Activated CD4-positive, alpha-beta T cell treated with anti-CD3 and anti-CD28 coated beads, Interleukin-2, amount 50 U/mL, for 4 hours (primary cell): ENCODE results near the gene TNPO1.

Source experiments
- DNase-seq, 2 experiments: peaks; one replicate each; pipeline ENCODE4 v3.0.0-alpha.2; 2020

Gene TNPO1

DNA sequence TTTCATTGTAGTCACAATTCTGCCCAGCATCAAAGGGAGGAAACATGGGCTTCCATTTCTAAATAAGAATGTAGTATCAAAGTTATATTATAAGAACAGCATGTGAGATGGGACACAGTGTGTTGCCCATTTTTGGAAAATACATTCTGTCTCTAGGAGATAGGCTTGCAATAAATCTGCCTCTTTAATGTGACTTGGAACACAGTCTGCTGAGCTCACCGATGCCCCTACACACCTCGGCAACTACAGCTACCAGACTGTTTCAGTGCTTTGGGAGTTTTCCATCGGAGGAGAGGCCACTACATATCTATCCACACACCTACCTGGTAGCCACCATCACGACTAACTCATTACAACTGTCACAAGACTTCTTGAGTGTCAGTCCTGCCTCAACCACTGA, 120.4 kb downstream of the TNPO1 start:
- DNase-seq, result no peak

DNA sequence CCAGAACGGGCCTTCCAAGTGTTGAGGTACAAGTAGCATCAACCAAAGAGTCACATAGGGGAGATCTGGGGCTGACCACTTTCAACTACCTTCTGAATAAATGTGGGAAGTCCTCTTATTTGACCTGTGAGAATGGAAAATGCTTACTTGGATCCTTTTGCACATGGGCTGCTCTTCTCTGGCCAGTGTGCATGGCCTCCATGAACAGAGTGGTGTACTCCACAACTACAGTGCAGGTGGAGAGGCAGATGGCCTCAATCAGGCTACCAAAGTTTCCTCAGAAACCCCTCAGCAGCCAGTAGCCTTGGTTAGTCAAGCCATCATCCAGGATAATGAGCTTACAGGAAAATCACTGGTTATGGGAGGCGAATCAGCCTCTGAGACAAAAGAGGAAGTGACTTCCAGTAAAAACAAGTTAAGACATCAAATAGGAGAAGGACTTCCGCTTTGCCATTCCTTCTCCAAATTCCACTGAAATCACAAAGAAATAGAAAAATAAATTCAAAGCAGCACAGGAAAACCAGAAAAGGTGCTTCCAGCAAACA, 121.1 kb downstream of the TNPO1 start:
- DNase-seq, result no peak

DNA sequence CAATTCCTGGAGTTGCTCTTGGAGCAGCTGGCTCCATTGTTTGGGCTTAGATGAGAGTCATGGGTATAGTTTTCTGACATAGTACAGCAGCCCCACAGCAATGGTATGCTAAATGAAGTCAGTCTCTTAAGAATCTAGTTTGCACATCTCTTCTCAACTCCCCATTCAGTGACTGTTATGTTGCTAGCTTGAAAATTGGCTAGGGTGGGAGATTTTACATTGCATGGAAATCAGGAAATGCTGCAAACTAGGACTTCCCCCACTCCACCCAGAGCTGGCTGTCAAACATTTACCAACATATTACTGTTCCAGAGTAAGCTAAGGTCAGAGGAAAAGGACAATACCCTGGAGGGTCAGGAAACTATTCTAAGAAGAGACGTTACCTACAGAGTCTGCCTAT, 121.7 kb downstream of the TNPO1 start:
- no peak for DNase-seq

DNA sequence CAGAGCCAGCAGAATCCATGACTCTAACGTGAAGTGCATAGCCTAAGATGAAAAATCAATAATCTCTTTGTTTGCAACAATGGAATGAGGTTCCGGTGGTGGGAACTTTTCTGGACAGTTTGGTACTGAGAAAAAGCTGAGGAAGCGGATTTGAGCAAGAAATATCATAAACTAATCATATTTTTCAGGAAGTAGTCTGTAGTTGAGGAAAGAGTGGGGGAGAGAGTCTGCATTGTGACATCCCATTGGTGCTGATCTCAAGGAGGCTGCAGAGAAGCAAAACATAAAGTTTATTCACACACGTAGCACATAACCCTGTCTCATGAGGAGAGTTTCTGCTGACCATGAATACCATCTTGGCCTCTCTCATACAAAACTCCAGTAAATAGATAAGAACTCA, 123.6 kb downstream of the TNPO1 start:
- no peak for DNase-seq

DNA sequence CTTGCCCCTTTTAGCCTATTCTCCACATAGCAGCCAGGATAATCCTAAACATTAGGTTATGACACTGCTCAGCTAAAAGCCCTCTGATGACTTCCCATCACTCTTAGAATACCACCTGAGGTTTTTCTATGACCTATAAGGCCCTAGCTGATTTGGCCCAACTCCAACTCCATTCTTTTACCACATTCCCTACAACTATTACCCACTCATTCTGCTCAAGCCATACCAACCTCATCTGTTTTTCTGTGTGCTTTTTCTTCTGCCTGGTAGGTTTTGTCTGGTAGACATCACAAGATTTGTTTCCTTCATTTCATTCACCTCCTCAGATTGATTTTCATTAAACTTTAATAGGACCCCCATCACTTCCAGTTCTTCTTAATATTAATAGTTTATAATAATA, 126.8 kb downstream of the TNPO1 start:
- DNase-seq, result no peak

DNA sequence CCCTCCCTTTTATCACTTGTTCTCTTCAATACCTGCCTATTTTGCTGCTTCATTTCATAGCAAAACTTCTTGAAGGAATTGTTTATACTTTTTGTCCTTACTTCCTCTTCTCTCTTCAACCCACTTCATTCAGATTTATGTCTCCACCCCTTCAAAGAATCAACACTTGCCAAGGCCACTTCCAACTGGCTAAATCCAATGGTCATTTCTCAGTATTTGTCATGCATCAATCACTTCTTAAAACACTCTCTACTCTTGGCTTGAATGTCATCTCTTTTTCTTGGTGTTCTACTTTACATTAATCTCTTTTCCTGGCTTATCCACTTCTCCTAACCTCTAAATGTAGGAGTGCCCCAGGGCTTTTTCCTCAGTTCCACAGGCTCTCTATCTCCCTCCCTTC, 131.0 kb downstream of the TNPO1 start:
- DNase-seq, result no peak

DNA sequence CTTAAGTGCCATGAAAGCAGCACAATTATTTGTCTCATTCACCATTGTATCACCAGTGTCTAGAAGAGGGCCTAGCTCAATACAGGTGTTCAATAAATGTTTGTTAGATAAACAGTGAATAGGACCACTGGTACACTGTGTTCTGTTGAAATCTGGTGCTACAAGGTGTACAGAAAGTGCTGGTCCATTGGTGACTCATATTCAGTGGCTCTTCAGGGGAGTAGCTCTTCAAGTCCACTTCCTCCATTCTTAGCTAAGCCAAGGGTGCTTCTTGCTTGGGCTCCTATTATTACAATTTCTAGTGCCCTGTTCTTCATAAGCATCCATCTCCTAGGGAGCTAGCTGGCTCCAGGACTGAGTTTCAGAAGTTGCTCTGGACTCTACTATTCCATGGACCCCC, 133.0 kb downstream of the TNPO1 start:
- no peak for DNase-seq

DNA sequence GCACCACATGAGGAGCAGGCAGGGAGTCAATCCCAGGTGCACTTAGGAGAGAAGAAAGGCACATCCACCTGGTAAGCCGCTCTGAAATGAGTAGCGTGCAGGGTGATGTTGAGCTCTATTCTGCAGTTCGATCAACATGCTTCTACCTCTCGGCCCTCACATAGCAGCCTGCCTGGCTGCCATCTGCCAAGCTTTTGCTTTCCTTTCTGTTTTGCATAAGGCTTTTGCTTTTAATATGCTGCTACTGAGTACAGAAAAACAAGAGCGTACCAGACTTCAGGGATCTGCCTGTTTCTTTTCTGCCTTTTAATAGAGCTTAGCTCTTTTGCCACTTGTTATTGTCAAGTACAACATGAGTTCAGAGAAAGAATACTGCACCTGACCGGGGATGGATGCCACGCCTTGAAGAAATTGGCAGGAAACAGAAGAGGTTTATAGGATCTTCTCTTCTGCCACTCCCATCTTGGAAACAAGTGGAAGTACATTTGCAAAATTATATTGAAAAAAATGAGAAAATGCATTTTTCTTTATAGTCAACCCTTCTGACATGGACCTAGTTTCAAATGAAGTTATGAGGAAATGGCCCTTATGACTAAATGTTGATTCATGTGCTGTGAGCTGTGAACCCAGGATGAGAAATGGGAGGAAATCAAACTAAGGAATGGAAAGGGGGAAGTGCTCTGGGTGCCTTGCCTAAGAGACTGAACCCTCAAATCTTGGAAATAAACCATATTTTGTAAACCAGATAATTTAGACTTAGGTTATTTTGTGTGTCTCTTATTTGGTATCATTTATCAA, 135.4 kb downstream of the TNPO1 start:
- DNase-seq, result no peak

DNA sequence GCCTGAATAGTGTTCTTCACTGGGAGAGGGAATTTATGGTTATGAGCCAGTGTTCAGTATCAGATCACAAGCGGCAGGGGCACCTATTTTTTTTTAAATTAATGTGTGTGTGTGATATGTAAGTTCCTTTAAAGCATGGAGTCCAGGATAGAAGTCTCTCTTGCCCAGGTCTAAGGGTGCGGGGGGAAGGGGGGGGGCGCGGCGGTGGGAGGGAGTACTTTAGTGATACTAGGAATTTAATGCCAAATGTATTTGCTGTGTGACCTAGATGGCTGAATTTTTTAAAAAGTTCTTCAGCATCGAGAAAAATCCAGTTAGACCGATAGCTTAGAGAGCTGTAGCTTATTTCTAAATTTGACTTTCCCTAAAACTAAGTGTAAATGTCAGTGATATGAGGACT, 137.9 kb downstream of the TNPO1 start:
- DNase-seq, result no peak

DNA sequence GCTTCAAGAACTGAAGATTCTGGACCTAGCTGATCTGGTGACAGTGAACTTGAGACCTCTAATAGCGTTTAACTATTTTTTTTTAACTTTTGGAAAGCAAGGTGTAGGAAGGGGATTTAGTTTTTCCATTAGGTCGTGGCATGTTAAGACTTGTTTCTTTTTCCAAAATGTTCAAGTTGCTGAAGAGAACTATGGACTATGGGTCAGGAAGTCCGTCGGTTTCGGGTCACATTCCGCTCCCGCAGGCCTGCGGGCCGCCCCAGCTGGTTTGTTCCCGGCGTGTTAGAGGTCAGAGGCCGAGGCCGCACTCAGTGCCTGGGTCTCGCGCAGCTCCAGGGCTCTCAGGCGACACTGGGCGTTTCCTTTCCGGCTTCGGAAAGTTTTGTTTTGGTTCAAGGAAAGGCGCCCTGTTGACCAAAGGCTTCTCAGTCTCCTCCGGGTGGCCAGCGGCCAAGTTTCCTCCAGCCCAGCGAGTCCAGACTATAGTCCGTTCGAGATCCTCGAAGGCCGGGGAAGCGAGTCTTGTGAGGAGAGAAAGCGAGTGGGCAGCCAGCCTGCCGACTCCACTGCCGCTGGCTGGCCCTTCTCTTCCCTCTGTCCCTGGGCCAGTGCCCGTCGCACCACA, 138.8 kb downstream of the TNPO1 start:
- DNase-seq, result no peak

DNA sequence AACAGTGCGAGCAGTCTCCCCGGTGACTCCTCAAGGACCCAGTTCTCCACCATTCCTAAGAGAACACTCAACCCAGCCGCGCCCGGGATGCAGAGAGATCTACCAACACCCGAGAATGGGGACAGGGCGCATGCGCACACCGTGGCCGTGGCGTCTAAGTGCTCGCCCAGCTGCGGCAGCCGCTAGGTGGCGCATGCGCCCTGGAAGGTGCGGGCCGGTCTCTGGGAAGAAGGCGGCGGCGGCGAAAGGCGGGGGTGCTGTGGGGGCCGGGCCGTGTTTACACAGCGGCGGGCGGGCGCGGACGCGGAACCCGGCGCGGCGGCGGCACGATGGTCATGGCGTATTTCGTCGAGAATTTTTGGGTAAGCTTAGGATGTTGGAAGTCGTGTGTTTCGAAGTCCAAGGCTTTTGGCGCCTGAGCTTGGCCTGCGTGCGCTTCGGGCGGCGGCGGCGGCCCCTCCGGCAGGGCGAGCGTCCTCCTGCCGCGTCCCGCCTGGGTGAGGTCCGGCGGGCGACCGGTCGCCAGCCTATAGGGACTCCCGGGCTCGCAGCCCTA, 139.4 kb downstream of the TNPO1 start, which contains the start of gene FCHO2:
Gene FCHO2, plus strand, starts transcription at position 274 of the 556 bp plus-strand sequence. Its CDS starts 56 bp downstream, at position 330.
- DNase-seq, result peak; percentile 93 to 95

DNA sequence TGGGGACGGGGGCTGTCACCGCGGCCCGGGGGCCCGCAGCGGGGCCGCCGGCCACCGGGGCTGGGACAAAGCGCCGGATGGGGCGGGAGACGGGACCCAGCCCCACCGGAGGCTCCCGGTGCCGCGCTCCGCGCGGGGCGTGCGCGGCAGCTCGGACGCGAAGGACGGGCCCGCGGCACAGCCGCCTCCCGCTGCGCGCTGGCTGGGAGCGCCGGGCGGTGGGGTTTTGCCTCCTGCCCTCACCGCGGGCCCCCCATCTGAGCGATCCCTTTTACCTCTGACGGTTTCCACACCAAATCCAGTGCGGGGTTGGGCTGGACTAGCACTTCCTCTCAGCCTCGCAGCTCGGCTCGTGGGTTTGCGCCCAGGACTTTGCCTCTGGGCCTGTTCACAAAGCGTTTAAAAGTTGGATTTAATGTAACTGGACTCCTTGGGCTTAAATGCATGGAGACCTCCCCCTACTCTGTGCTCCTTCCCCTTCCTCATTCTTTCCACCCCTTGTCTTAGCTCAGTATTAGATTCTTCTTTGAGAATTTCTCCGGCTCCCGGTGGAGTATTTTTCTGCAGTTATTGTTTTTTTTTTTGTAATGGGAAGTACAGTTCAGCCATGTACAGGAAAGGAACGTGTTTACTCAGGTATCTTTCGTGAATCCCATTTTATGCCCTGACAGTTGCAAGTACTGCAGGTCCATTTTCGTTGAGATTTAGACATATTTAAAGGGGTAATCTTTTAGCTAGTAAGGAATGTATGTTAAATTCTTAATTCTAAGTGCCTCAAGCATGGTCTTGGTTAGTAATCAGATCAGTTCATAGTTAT, 140.1 kb downstream of the TNPO1 start:
- peak; percentile 1 to 4 for DNase-seq

DNA sequence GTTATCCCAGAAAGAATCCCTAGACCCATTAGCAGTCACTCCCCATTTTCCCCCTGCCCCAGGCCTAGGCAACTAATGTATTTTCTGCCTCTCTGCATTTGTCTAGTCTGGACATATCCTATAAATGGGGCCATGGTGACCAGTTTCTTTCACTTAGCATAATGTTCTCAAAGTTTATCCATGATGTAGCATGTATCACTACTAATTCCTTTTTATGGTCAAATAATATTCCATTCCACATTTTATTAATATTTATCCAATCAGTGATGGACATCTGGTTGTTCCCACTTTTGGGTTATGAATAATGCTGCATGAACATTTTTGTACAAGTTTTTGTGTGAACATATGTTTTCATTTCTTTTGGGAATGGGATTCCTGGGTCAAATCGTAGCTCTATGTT, 140.9 kb downstream of the TNPO1 start:
- DNase-seq, result no peak

DNA sequence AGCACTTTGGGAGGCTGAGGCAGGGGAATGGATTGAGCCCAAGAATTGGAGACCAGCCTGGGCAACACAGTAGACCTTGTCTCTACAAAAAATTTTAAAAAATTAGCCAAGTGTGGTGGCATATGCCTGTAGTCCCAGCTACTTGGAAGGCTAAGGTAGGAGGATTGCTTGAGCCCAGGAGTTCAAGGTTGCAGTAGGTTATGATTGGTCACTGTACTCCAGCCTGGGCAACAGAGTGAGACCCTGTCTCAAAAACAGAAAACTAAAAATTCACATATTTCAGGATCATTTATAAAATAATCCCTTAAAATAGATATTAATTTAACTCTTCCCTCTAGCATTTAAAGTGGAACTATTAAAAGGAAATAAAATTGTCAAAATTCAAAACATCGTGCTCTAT, 142.8 kb downstream of the TNPO1 start:
- DNase-seq, result no peak
